Measurements from ENCODE around the gene TTLL9. TPM values are rescaled to one million over a fixed set of nuclear protein-coding genes. Genes with fewer than 3 reads are reported as not detected.

TTLL9 gene
- total RNA-seq, 2 donors from 2014 or later, result not detected

DNA sequence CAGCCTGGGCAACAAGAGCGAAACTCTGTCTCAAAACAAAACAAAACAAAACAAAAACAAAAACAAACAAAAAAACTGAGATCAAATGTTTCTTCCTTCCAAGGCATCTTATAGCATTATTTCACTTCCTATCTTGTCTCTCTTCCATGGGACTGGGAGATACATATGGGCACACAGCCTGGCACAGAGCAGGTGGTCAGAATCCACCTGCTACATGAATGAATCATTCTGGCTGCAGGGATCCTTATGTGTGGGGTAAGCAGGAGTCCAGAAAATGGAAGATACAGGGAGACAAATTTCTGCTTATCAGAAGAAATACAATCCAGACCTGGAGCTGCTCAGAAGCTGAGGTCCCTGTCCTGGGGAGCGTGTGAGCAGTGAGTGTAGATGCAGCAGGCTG lies 121.7 kb downstream of the TTLL9 start:
- no peaks in the 10 kb centered on the region for H3K9me3 Mint-ChIP-seq

More for the DNA sequence above, 121.7 kb downstream of the TTLL9 start:
- DNase-seq (ENCODE audit: low spot score in 2 of 2), result no peak
- Mint-ChIP-seq H3K27ac (no peak overlapping the region), H3K36me3 (no peaks in the 10 kb centered on the region)
- no peak for ATAC-seq

Other genes starting within 250 kb of the TTLL9 start
- gene COX4I2, start 232.7 kb upstream of the TTLL9 start, total RNA-seq, result not detected
- gene BCL2L1, start 147.8 kb upstream of the TTLL9 start, total RNA-seq, result 100 to 1,000 TPM in 1 of 2 donors, 10 to 100 TPM in 1; 86.6 to 143 TPM
- gene TPX2, start 131.3 kb upstream of the TTLL9 start, total RNA-seq, result 100 to 1,000 TPM; 123 to 215 TPM
- gene MYLK2, start 51.3 kb upstream of the TTLL9 start, total RNA-seq, result under 1 TPM; 0.31 to 0.34 TPM
- not detected for gene FOXS1, start 25.0 kb upstream of the TTLL9 start, total RNA-seq
- gene DUSP15, start 107 bp upstream of the TTLL9 start, total RNA-seq, result not detected
- gene PDRG1, start 81.4 kb downstream of the TTLL9 start, total RNA-seq, result 10 to 100 TPM; 13.1 to 20.6 TPM
- under 1 TPM in 1 of 2 donors, not detected in 1; 0.09 TPM for gene XKR7, start 97.5 kb downstream of the TTLL9 start, total RNA-seq
- not detected for gene CCM2L, start 139.8 kb downstream of the TTLL9 start, total RNA-seq
- under 1 TPM in 1 of 2 donors, not detected in 1; 0.16 TPM for gene HCK, start 181.6 kb downstream of the TTLL9 start, total RNA-seq
- 10 to 100 TPM; 41.0 to 45.4 TPM for gene TM9SF4, start 239.1 kb downstream of the TTLL9 start, total RNA-seq

Data from activated naive CD4-positive, alpha-beta T cell treated with anti-CD3 and anti-CD28 coated beads, Interleukin-2, amount 50 U/mL, for 72 hours (primary cell).